Cardiac septum (tissue), 1 donor: ENCODE results near the gene TEF. TPM values are rescaled to one million over a fixed set of nuclear protein-coding genes. Genes with fewer than 3 reads are reported as not detected.
A peak's percentile ranks its signal among the peaks of the same experiment; 100 is the strongest.
"Not testable (repeated sequence)": the region's sequence is repeated elsewhere in the genome, so short reads cannot be mapped to it uniquely, and the experiment has no call there.

Source experiments
- DNase-seq: peaks from one replicate; pipeline ENCODE4 v3.0.0-alpha.2; 2020; ENCODE audit warnings: low spot score
- intact Hi-C: fragments of 100-400 bp; cut with DNase I; formaldehyde crosslinking; loops from one replicate; pipeline ENCODE4 v1.14.0; 2022
- total RNA-seq: library from RNA; stranded (reverse); fragmentation: NEBNext Ultra II Directional; extraction: Animal tissue kit (Norgen Biotek cat#: 25700); gene quantifications from one replicate; pipeline ENCODE4 v1.2.1, GENCODE V29; 2021
- donor health status: DM: no; HTN: no; CAD: no.

TEF gene
- total RNA-seq, 1 donor from 2014 or later: 14.0 TPM

- intact Hi-C loops: no loop called here
- DNase-seq: no peak
These were observed 11.9 kb upstream of the TEF start for GRCh38 chr22:41369837-41370236.

- no peak for DNase-seq
- intact Hi-C loops: no loop called here
These were observed 3.9 kb upstream of the TEF start for GRCh38 chr22:41377846-41378245.

GRCh38 chr22:41380993-41381328 lies 781 bp upstream of the TEF start:
- intact Hi-C loops: loop anchor here (1.0 to 5.0 kb wide), 2 partner anchors 67 to 94 kb away; partner anchors contain the start of gene RANGAP1
- DNase-seq: no peak

GRCh38 chr22:41382098-41382578 lies 396 bp downstream of the TEF start:
- DNase-seq: peak; percentile 84
- intact Hi-C loops: loop anchor here (5.0 kb wide), 1 partner anchor 95 kb away; the partner anchor contains the start of gene RANGAP1

- no peak for DNase-seq
- intact Hi-C loops: loop anchor here (5.0 kb wide), 1 partner anchor 95 kb away; the partner anchor contains the start of gene RANGAP1
These were observed 868 bp downstream of the TEF start for GRCh38 chr22:41382610-41383009.

GRCh38 chr22:41383085-41383484 lies 1.3 kb downstream of the TEF start:
- no peak for DNase-seq
- intact Hi-C loops: loop anchor here (5.0 kb wide), 1 partner anchor 96 kb away; the partner anchor contains the start of gene RANGAP1

- intact Hi-C loops: loop anchor here (5.0 kb wide), 1 partner anchor 97 kb away; the partner anchor contains the start of gene RANGAP1
- DNase-seq: no peak
These were observed 2.4 kb downstream of the TEF start for GRCh38 chr22:41384128-41384527.

- no peak for DNase-seq
- intact Hi-C loops: no loop called here
These were observed 5.6 kb downstream of the TEF start for GRCh38 chr22:41387341-41387740.

- intact Hi-C loops: no loop called here
- no peak for DNase-seq
These were observed 12.2 kb downstream of the TEF start for GRCh38 chr22:41394012-41394356.

- intact Hi-C loops: no loop called here
- no peak for DNase-seq
These were observed 13.9 kb downstream of the TEF start for GRCh38 chr22:41395531-41396240.

GRCh38 chr22:41397143-41397811 lies 15.5 kb downstream of the TEF start:
- DNase-seq: no peak
- intact Hi-C loops: no loop called here

GRCh38 chr22:41398921-41399320 lies 17.2 kb downstream of the TEF start:
- intact Hi-C loops: no loop called here

GRCh38 chr22:41401781-41402648 lies 20.3 kb downstream of the TEF start:
- DNase-seq: peak; percentile 83
- intact Hi-C loops: loop anchor here (2.0 to 5.0 kb wide), 2 partner anchors 115 to 195 kb away; no protein-coding TSS in a partner anchor

More at GRCh38 chr22:41398921-41399320, 17.2 kb downstream of the TEF start:
- no peak for DNase-seq

- intact Hi-C loops: loop anchor here (2.0 to 5.0 kb wide), 2 partner anchors 114 to 194 kb away; no protein-coding TSS in a partner anchor
- not testable (repeated sequence) for DNase-seq
These were observed 21.1 kb downstream of the TEF start for GRCh38 chr22:41402851-41403250.

- intact Hi-C loops: loop anchor here (2.0 to 5.0 kb wide), 2 partner anchors 113 to 194 kb away; no protein-coding TSS in a partner anchor
- DNase-seq: peak; percentile 95
These were observed 22.0 kb downstream of the TEF start for GRCh38 chr22:41403532-41404318.

GRCh38 chr22:41405588-41405987 lies 23.8 kb downstream of the TEF start:
- intact Hi-C loops: no loop called here

GRCh38 chr22:41406410-41406809 lies 24.7 kb downstream of the TEF start:
- intact Hi-C loops: no loop called here
- DNase-seq: no peak

More at GRCh38 chr22:41405588-41405987, 23.8 kb downstream of the TEF start:
- no peak for DNase-seq

GRCh38 chr22:41407433-41407832 lies 25.7 kb downstream of the TEF start:
- no peak for DNase-seq
- intact Hi-C loops: no loop called here

- no peak for DNase-seq
These were observed 26.9 kb downstream of the TEF start for GRCh38 chr22:41408665-41409064.

More at GRCh38 chr22:41408665-41409064, 26.9 kb downstream of the TEF start:
- intact Hi-C loops: no loop called here
